GM12891 (cell line): Measurements from ENCODE around the gene MAPK14.

ENCODE experiments used
- PAX5 ChIP-seq: IDR thresholded peaks from 2 replicates; pipeline ENCODE4 v1.6.1; 2011; ENCODE audit warnings: low read length, moderate library complexity, mild to moderate bottlenecking; ENCODE audit not compliant: insufficient read depth, severe bottlenecking
- POLR2A ChIP-seq: IDR thresholded peaks from 2 replicates; pipeline ENCODE4 v1.6.1; 2011; ENCODE audit warnings: low read depth, low read length, control low read depth
- POLR2AphosphoS5 ChIP-seq: IDR thresholded peaks from 2 replicates; pipeline ENCODE4 v1.6.1; 2011; ENCODE audit warnings: low read depth, low read length, control low read depth
- TAF1 ChIP-seq: IDR thresholded peaks from 2 replicates; pipeline ENCODE4 v1.6.1; 2011; ENCODE audit warnings: low read depth, low read length, control low read depth

DNA sequence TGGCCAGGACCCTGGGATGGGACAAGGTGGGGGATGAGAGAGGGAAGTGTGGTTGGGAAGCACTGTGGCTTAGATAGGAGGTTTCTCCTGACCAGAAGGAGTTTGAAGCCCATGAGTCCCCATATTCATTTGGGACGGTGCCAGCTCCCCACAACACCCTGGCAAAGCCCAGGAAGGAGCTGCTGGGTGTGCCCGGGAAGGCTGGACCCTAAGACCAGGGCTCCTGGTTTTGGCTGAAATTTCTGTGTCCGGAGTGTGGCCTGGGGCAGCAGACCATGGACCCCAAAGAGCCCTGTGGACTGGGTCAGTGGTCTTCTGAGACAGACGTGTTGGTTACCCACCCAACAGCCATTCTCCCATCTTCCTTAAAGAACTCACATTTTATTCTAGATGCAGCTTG is 117.9 kb downstream of the MAPK14 start:
- TF ChIP-seq POLR2A (no peak), POLR2AphosphoS5 (no peak), TAF1 (no peak), PAX5 (no peak)
